ENCODE results near the gene HNRNPA2B1.

Gene HNRNPA2B1

GRCh38 chr7:26200444-26201246, at the start of gene HNRNPA2B1:
TSS of gene HNRNPA2B1 (minus strand) at chr7:26200746. CDS start at chr7:26200577, 169 bp downstream.
- peaks cover 4% of the 10 kb centered on the region for H3K36me3 ChIP-seq (ENCODE audit: control insufficient read depth, insufficient read depth, low read length)
- peak within 1 kb of the TSS; percentile 100 for H3K9ac ChIP-seq (ENCODE audit: low read length)
- H3K27me3 ChIP-seq (ENCODE audit: control insufficient read depth, insufficient read depth, low read length), result no peaks in the 10 kb centered on the region
- H3K4me1 ChIP-seq (ENCODE audit: control insufficient read depth, insufficient read depth, low read length), result peaks cover 20% of the 10 kb centered on the region
- H3K9me3 ChIP-seq (ENCODE audit: control insufficient read depth, low read length), result no peaks in the 10 kb centered on the region
- peak within 1 kb of the TSS; percentile 99 for H3K4me3 ChIP-seq (ENCODE audit: low read length)

- no peaks in the 10 kb centered on the region for H3K36me3 ChIP-seq (ENCODE audit: control insufficient read depth, insufficient read depth, low read length)
- no peaks in the 10 kb centered on the region for H3K27me3 ChIP-seq (ENCODE audit: control insufficient read depth, insufficient read depth, low read length)
- H3K9me3 ChIP-seq (ENCODE audit: control insufficient read depth, low read length), result no peaks in the 10 kb centered on the region
- no peak overlapping the region for H3K9ac ChIP-seq (ENCODE audit: low read length)
- H3K4me1 ChIP-seq (ENCODE audit: control insufficient read depth, insufficient read depth, low read length), result no peaks in the 10 kb centered on the region
- H3K4me3 ChIP-seq (ENCODE audit: low read length), result no peak overlapping the region
These were observed 49.7 kb upstream of the HNRNPA2B1 start for GRCh38 chr7:26250239-26250638.

- H3K27me3 ChIP-seq (ENCODE audit: control insufficient read depth, insufficient read depth, low read length), result no peaks in the 10 kb centered on the region
- H3K36me3 ChIP-seq (ENCODE audit: control insufficient read depth, insufficient read depth, low read length), result no peaks in the 10 kb centered on the region
- H3K9me3 ChIP-seq (ENCODE audit: control insufficient read depth, low read length), result no peaks in the 10 kb centered on the region
- no peak overlapping the region for H3K9ac ChIP-seq (ENCODE audit: low read length)
- no peak overlapping the region for H3K4me3 ChIP-seq (ENCODE audit: low read length)
- no peaks in the 10 kb centered on the region for H3K4me1 ChIP-seq (ENCODE audit: control insufficient read depth, insufficient read depth, low read length)
These were observed 44.6 kb upstream of the HNRNPA2B1 start for GRCh38 chr7:26245150-26245549.

GRCh38 chr7:26238032-26238431, 37.5 kb upstream of the HNRNPA2B1 start:
- no peak overlapping the region for H3K9ac ChIP-seq (ENCODE audit: low read length)
- peaks cover 6% of the 10 kb centered on the region for H3K27me3 ChIP-seq (ENCODE audit: control insufficient read depth, insufficient read depth, low read length)
- H3K4me1 ChIP-seq (ENCODE audit: control insufficient read depth, insufficient read depth, low read length), result no peaks in the 10 kb centered on the region
- no peaks in the 10 kb centered on the region for H3K9me3 ChIP-seq (ENCODE audit: control insufficient read depth, low read length)
- no peaks in the 10 kb centered on the region for H3K36me3 ChIP-seq (ENCODE audit: control insufficient read depth, insufficient read depth, low read length)
- no peak overlapping the region for H3K4me3 ChIP-seq (ENCODE audit: low read length)

- Histone ChIP-seq H3K4me3 (ENCODE audit: low read length) (no peak overlapping the region), H3K36me3 (ENCODE audit: control insufficient read depth, insufficient read depth, low read length) (no peaks in the 10 kb centered on the region), H3K27me3 (ENCODE audit: control insufficient read depth, insufficient read depth, low read length) (peaks cover 8% of the 10 kb centered on the region), H3K9me3 (ENCODE audit: control insufficient read depth, low read length) (no peaks in the 10 kb centered on the region), H3K4me1 (ENCODE audit: control insufficient read depth, insufficient read depth, low read length) (no peaks in the 10 kb centered on the region), H3K9ac (ENCODE audit: low read length) (no peak overlapping the region)
These were observed 36.7 kb upstream of the HNRNPA2B1 start for GRCh38 chr7:26237035-26237807.

- H3K27me3 ChIP-seq (ENCODE audit: control insufficient read depth, insufficient read depth, low read length), result peaks cover 8% of the 10 kb centered on the region
- H3K36me3 ChIP-seq (ENCODE audit: control insufficient read depth, insufficient read depth, low read length), result no peaks in the 10 kb centered on the region
- H3K9me3 ChIP-seq (ENCODE audit: control insufficient read depth, low read length), result no peaks in the 10 kb centered on the region
- H3K4me1 ChIP-seq (ENCODE audit: control insufficient read depth, insufficient read depth, low read length), result no peaks in the 10 kb centered on the region
- H3K9ac ChIP-seq (ENCODE audit: low read length), result no peak overlapping the region
- no peak overlapping the region for H3K4me3 ChIP-seq (ENCODE audit: low read length)
These were observed 33.5 kb upstream of the HNRNPA2B1 start for GRCh38 chr7:26233902-26234511.

GRCh38 chr7:26227987-26228386, 27.4 kb upstream of the HNRNPA2B1 start:
- H3K36me3 ChIP-seq (ENCODE audit: control insufficient read depth, insufficient read depth, low read length), result no peaks in the 10 kb centered on the region
- no peak overlapping the region for H3K4me3 ChIP-seq (ENCODE audit: low read length)
- H3K4me1 ChIP-seq (ENCODE audit: control insufficient read depth, insufficient read depth, low read length), result no peaks in the 10 kb centered on the region
- no peak overlapping the region for H3K9ac ChIP-seq (ENCODE audit: low read length)
- no peaks in the 10 kb centered on the region for H3K9me3 ChIP-seq (ENCODE audit: control insufficient read depth, low read length)
- peaks cover 3% of the 10 kb centered on the region for H3K27me3 ChIP-seq (ENCODE audit: control insufficient read depth, insufficient read depth, low read length)

- H3K27me3 ChIP-seq (ENCODE audit: control insufficient read depth, insufficient read depth, low read length), result no peaks in the 10 kb centered on the region
- H3K9me3 ChIP-seq (ENCODE audit: control insufficient read depth, low read length), result no peaks in the 10 kb centered on the region
- H3K9ac ChIP-seq (ENCODE audit: low read length), result no peak overlapping the region
- no peaks in the 10 kb centered on the region for H3K4me1 ChIP-seq (ENCODE audit: control insufficient read depth, insufficient read depth, low read length)
- H3K36me3 ChIP-seq (ENCODE audit: control insufficient read depth, insufficient read depth, low read length), result no peaks in the 10 kb centered on the region
- H3K4me3 ChIP-seq (ENCODE audit: low read length), result no peak overlapping the region
These were observed 23.8 kb upstream of the HNRNPA2B1 start for GRCh38 chr7:26224359-26224758.

GRCh38 chr7:26216049-26216448, 15.5 kb upstream of the HNRNPA2B1 start:
- Histone ChIP-seq H3K27me3 (ENCODE audit: control insufficient read depth, insufficient read depth, low read length) (no peaks in the 10 kb centered on the region), H3K9me3 (ENCODE audit: control insufficient read depth, low read length) (no peaks in the 10 kb centered on the region), H3K9ac (ENCODE audit: low read length) (no peak overlapping the region), H3K4me3 (ENCODE audit: low read length) (no peak overlapping the region), H3K4me1 (ENCODE audit: control insufficient read depth, insufficient read depth, low read length) (no peaks in the 10 kb centered on the region), H3K36me3 (ENCODE audit: control insufficient read depth, insufficient read depth, low read length) (no peaks in the 10 kb centered on the region)

GRCh38 chr7:26213807-26214515, 13.4 kb upstream of the HNRNPA2B1 start:
- Histone ChIP-seq H3K36me3 (ENCODE audit: control insufficient read depth, insufficient read depth, low read length) (peaks cover 7% of the 10 kb centered on the region), H3K4me1 (ENCODE audit: control insufficient read depth, insufficient read depth, low read length) (no peaks in the 10 kb centered on the region), H3K4me3 (ENCODE audit: low read length) (no peak overlapping the region), H3K9me3 (ENCODE audit: control insufficient read depth, low read length) (no peaks in the 10 kb centered on the region), H3K9ac (ENCODE audit: low read length) (no peak overlapping the region), H3K27me3 (ENCODE audit: control insufficient read depth, insufficient read depth, low read length) (no peaks in the 10 kb centered on the region)

- no peaks in the 10 kb centered on the region for H3K4me1 ChIP-seq (ENCODE audit: control insufficient read depth, insufficient read depth, low read length)
- no peaks in the 10 kb centered on the region for H3K27me3 ChIP-seq (ENCODE audit: control insufficient read depth, insufficient read depth, low read length)
- no peak overlapping the region for H3K9ac ChIP-seq (ENCODE audit: low read length)
- H3K4me3 ChIP-seq (ENCODE audit: low read length), result no peak overlapping the region
- H3K36me3 ChIP-seq (ENCODE audit: control insufficient read depth, insufficient read depth, low read length), result peaks cover 7% of the 10 kb centered on the region
- no peaks in the 10 kb centered on the region for H3K9me3 ChIP-seq (ENCODE audit: control insufficient read depth, low read length)
These were observed 12.6 kb upstream of the HNRNPA2B1 start for GRCh38 chr7:26212921-26213718.
